Mammary epithelial cell (primary cell): ENCODE measurements around the gene RYR1.

Experiments
- EZH2 ChIP-seq: IDR thresholded peaks from 2 replicates; pipeline ENCODE4 v1.6.1; 2012; ENCODE audit warnings: low read length, inconsistent platforms, borderline replicate concordance
- TF ChIP-seq, protein P1 (sequence below), 2 donors: IDR thresholded peaks in 1 of 2; conservative IDR thresholded peaks in 1 of 2; 2 replicates each; pipeline ENCODE4 v1.5.1; 2011 to 2012; ENCODE audit warnings: inconsistent platforms in 2 of 2, low read length in 2 of 2, mild to moderate bottlenecking in 2 of 2, control low read depth in 1 of 2, low read depth in 1 of 2; ENCODE audit not compliant: insufficient read depth in 1 of 2; ENCODE audit errors: extremely low read depth in 1 of 2

DNA sequence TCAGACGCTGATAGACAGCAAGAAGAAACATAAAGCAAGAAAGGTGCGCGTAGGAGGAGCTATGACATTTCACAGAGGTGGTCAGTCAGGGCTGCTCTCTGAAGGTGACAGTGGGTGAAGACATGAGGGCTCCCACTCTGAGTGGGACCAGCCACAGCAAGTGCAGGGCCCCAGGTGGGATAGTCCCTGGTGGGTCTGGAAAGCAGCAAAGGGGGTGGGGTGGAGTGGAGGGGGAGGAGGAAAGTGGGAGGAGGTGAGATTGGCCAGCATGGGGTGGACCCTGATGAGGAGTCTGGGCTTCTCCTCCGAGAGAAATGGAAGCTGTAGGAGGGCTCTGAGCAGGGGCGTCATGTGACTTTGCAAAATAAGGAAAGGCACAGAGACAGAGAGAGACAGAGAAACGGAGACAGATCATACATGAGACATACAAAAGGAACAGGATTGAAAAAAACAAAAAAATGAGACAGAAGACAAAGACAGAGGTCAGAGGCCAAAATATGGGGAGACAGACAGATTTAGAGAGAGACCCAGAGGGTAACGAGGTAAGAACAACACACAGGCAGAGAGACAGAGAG, 181.6 kb downstream of the RYR1 start:
- TF ChIP-seq, protein P1, sequence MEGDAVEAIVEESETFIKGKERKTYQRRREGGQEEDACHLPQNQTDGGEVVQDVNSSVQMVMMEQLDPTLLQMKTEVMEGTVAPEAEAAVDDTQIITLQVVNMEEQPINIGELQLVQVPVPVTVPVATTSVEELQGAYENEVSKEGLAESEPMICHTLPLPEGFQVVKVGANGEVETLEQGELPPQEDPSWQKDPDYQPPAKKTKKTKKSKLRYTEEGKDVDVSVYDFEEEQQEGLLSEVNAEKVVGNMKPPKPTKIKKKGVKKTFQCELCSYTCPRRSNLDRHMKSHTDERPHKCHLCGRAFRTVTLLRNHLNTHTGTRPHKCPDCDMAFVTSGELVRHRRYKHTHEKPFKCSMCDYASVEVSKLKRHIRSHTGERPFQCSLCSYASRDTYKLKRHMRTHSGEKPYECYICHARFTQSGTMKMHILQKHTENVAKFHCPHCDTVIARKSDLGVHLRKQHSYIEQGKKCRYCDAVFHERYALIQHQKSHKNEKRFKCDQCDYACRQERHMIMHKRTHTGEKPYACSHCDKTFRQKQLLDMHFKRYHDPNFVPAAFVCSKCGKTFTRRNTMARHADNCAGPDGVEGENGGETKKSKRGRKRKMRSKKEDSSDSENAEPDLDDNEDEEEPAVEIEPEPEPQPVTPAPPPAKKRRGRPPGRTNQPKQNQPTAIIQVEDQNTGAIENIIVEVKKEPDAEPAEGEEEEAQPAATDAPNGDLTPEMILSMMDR (conservative IDR thresholded peaks at IDR 0.05 in 1 of 2, IDR thresholded peaks at IDR 0.05 in 1 of 2; ENCODE audit: extremely low read depth in 1 of 2, insufficient read depth in 1 of 2, low read depth in 1 of 2, low read length in 2 of 2), result no peak
- TF ChIP-seq EZH2, result no peak
